ENCODE measurements around the gene IRAK1. TPM values are rescaled to one million over a fixed set of nuclear protein-coding genes. Genes with fewer than 3 reads are reported as not detected.

Gene IRAK1
- total and polyA plus RNA-seq, 10 of the 15 experiments (the other 5 are each of a cell fraction or from before 2014, with no cell fraction given): 4.2 to 136 (median 39.5) TPM

- DNase-seq (ENCODE audit: low read depth, low spot score) (no peak), FAIRE-seq (no peak), ATAC-seq (no peak)
- TSS peak; percentile 89 for BruUV-seq (replicated peaks)
- H3K4me3 ChIP-seq: peak overlapping the region; percentile 74
- H3K27ac ChIP-seq (ENCODE audit: control insufficient read depth, insufficient read depth): peak overlapping the region; percentile 99
- POLR2A ChIA-PET: interaction anchor here (0.7 to 7.9 kb wide), 10 partner anchors 8 to 68 kb away, joined by 3 to 68 read pairs (median 4); partner anchors contain the start of gene ARHGAP4
- RAD21 ChIA-PET (ENCODE audit: unreplicated experiment): interaction anchor here (0.6 to 2.2 kb wide), 7 partner anchors 11 to 47 kb away, joined by 3 to 11 read pairs (median 3); no protein-coding TSS in a partner anchor
- peak overlapping the region; percentile 41 for H2AFZ ChIP-seq (ENCODE audit: control insufficient read depth, low read depth, low read length)
- H3K4me1 ChIP-seq (ENCODE audit: control insufficient read depth, insufficient read depth, low read length): peaks cover 10% of the 10 kb centered on the region
- in situ Hi-C loops (cut with MboI) (no loop called here), intact Hi-C loops (cut with micrococcal nuclease; ENCODE audit: unreplicated experiment) (loop anchor here (5.0 kb wide), 1 partner anchor 124 kb away; the partner anchor contains the start of gene MECP2)
- no peaks in the 10 kb centered on the region for H3K27me3 ChIP-seq (replicated peaks in 1 of 2; ENCODE audit: control insufficient read depth in 2 of 2, insufficient read depth in 2 of 2, low read length in 1 of 2)
- 54% methylated on average over 20 of the region's 20 CpGs for WGBS (ENCODE audit: insufficient coverage, insufficient replicate concordance, low lambda C conversion rate, missing lambda C conversion rate)
- SMC1A ChIA-PET (ENCODE audit: uncharacterized antibody, unreplicated experiment): interaction anchor here (1.3 kb wide), 2 partner anchors 8 to 30 kb away, joined by 5 to 6 read pairs; no protein-coding TSS in a partner anchor
- TF ChIP-seq MLLT1 (IDR thresholded peaks at IDR 0.05) (peak; percentile 75; the same call in 1 of the 2 replicates), MTA2 (IDR thresholded peaks at IDR 0.05; ENCODE audit: low read depth) (no peak), BHLHE40 (IDR thresholded peaks at IDR 0.05; ENCODE audit: borderline replicate concordance in 1 of 2, low read depth in 2 of 2, low read length in 1 of 2) (no peak), HDGF (IDR thresholded peaks at IDR 0.05) (0 out of 2 replicates have a peak, but pooled peaks have one; percentile 32), IKZF2 (IDR thresholded peaks at IDR 0.05) (0 out of 4 replicates have a peak, but pooled peaks of 1 of the 2 experiments have one; percentile 6), MTA3 (IDR thresholded peaks at IDR 0.05; ENCODE audit: borderline replicate concordance, low read length) (peak; percentile 78; the same call in 1 of the 2 replicates)
- peak overlapping the region; percentile 89 for H3K4me2 ChIP-seq (ENCODE audit: control insufficient read depth, insufficient read depth)
- H3K9ac ChIP-seq (ENCODE audit: control insufficient read depth, insufficient read depth, low read length): peak overlapping the region; percentile 96
- no peaks in the 10 kb centered on the region for H4K20me1 ChIP-seq (ENCODE audit: control insufficient read depth, insufficient read depth)
- no peaks in the 10 kb centered on the region for H3K9me3 ChIP-seq (replicated peaks; ENCODE audit: control insufficient read depth, insufficient read depth, low read length)
- CTCF ChIA-PET: interaction anchor here (0.6 to 1.5 kb wide), 4 partner anchors 8 to 79 kb away, joined by 3 to 6 read pairs (median 3); no protein-coding TSS in a partner anchor
- H3K79me2 ChIP-seq (ENCODE audit: control insufficient read depth, insufficient read depth, low read length): peaks cover 44% of the 10 kb centered on the region
- H3K36me3 ChIP-seq (ENCODE audit: control insufficient read depth in 2 of 2, insufficient read depth in 2 of 2, low read length in 1 of 2): no peaks in the 10 kb centered on the region; a peak in 1 of 4 replicates
Measured at GRCh38 chrX:153973127-153974002, 46.3 kb downstream of the IRAK1 start.
